Stomach (tissue), 4 donors: ENCODE results near the gene PPP1R13B.

Experiments
- CTCF ChIP-seq, 7 experiments: fragments of 450-650 bp in 4 of 7; fragments of 200-600 bp in 3 of 7; sonication (generic) in 3 of 7; IDR thresholded peaks; one replicate each; pipeline ENCODE4 v1.5.1; 2016 to 2019; ENCODE audit warnings: antibody characterized with exemption in 7 of 7, control low read depth in 2 of 7, mild to moderate bottlenecking in 1 of 7
- POLR2AphosphoS5 ChIP-seq, 3 donors: sonication (generic); formaldehyde crosslinking; IDR thresholded peaks; one replicate each; pipeline ENCODE4 v1.6.1; 2016; ENCODE audit warnings: antibody characterized with exemption in 3 of 3

GRCh38 chr14:103884854-103885253, 37.5 kb upstream of the PPP1R13B start:
- TF ChIP-seq POLR2AphosphoS5 (IDR thresholded peaks at IDR 0.05) = no peak
- no peak for TF ChIP-seq CTCF (IDR thresholded peaks at IDR 0.05)
